Left kidney (tissue), 2 donors: ENCODE results near the gene CCDC14. TPM values are rescaled to one million over a fixed set of nuclear protein-coding genes. Genes with fewer than 3 reads are reported as not detected.
"Not testable (repeated sequence)": the region's sequence is repeated elsewhere in the genome, so short reads cannot be mapped to it uniquely, and the experiment has no call there.

Source experiments
- DNase-seq: peaks from one replicate; pipeline ENCODE4 v3.0.0-alpha.2; 2013
- polyA plus RNA-seq: library from polyadenylated mRNA; unstranded; fragments of 120-200 nt; gene quantifications from one replicate; pipeline ENCODE4 v1.2.1, GENCODE V29; 2013; ENCODE audit not compliant: insufficient read length

The CCDC14 gene
- polyA plus RNA-seq, 1 donor, result 218 TPM

DNA sequence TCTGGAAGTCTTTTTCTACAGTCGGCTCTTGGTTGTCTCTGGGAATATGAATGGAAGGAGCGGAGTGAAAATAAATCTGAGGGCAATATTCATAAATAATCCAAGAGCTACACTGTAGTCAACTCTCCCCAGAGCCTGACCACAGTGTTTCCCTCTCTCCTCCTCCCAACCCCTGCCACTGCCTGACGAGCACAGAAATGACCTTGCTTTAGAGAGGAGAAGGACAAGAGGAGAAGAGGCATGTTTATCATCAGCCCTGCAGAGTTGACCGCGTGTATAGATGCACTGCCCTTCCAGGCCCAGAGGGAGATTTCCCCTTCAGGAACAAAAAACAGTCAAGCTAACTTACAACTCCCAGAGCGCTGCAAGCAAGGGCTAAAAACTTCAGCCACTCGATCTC is 14.0 kb upstream of the CCDC14 start:
- not testable (repeated sequence) for DNase-seq

DNA sequence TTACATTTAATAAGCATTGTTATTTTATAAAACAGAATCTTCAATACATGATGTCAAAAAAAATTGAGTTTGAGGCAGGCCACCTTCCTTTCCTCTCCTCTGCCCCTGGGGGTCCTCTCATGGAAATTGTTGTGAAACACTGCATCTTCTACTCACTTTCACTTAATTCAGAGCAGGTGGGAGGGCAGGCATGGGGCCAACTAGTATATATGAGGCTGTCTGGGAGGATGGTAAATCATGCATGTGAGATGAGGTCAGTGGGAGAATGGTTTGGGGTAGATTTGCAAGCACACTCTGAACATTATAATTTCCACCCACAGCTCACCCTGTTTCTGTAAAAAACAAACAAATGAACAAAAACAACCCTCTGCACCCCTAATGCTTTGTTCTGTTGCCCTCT is 10.4 kb upstream of the CCDC14 start:
- DNase-seq, result no peak

DNA sequence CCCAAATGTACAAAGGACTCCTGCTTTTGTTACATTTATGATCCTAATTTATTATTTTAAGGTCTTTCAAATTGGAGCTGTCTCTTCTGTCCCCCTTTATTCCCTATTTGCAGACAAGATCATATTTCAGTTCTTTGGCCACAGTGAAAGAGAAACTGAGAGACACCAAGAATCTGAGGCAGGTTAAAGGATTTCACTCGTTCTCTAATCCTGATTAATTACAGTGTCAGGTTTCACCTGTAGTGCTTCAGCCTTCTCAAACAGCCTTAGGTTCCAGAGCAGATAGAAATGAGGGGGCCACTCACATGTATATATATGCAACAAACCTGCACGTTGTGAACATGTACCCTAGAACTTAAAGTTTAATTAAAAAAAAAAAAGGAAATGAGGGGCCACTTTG is 6.2 kb upstream of the CCDC14 start:
- not testable (repeated sequence) for DNase-seq

DNA sequence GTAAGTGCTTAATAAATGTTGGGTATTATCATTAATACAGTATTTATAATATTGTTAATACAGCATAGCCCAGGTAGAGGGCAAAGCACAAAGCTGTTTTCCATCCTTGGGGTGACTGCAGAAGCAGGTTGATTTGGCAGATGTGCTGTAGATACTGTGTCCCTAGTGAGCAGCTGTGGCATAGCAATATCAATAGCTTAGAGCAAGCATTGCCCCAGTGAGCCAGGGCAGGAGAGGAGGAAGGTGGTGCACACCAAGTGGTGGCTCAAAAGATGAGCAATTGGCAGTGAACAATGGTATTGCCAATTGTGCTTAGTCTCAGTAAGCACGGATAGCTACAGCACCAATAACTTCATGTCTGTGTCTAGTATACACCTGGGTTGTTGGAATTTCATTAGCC is 5.8 kb upstream of the CCDC14 start:
- DNase-seq, result not testable (repeated sequence)

DNA sequence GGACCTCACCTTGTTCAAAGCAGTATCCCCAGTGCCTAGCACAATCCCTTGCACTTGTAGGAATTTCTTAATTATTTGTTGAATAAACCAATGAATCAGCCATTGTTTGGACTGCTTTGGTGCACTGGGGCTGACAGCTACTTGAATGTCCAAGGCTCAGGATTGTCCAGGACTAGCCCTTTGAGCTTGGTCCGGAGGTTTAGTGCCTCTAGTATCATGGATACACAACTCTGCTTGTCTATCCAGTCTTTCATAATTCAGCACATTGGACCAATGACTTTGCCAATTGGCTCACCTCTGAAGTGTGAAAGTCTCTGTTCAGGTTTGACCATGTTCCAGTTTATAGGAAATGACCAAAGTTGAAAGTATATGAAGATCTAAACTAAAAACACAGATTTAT is 3.8 kb upstream of the CCDC14 start:
- not testable (repeated sequence) for DNase-seq

DNA sequence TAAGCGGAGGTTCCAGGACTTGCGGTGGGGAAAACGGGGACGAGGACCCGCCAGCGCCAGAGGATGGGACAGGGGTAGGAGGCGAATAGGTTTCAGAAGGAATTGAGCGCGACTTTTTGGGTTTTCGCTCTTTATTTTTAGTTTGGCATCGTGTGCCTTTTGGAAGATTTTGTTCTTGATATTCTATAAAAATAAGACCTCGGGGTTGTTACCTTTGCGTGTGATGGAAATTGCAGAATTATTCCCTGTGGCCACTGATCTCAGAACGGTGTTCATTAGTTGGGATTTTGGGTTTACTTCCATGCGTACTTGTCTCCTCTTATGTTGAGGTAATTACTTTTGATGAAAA is 453 bp upstream of the CCDC14 start:
- no peak for DNase-seq

DNA sequence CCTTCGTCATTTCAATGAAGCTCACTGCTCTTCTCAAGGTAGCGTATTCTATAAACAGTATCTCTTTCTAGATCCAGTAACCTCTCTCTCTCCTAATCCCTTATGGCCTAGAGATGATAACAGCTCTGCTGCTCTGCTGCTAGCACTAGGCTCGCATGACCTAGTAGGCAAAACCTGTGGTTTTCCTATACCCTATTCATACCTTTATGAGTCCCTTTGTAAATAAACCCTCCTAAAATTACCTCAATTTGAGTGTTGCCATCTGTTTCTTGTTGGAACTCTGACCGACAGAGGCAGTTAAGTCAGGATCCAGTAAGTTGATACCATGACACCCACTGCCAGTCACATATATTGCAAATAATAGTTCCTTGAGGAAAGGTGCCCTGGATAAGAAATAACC is 7.3 kb downstream of the CCDC14 start:
- no peak for DNase-seq

DNA sequence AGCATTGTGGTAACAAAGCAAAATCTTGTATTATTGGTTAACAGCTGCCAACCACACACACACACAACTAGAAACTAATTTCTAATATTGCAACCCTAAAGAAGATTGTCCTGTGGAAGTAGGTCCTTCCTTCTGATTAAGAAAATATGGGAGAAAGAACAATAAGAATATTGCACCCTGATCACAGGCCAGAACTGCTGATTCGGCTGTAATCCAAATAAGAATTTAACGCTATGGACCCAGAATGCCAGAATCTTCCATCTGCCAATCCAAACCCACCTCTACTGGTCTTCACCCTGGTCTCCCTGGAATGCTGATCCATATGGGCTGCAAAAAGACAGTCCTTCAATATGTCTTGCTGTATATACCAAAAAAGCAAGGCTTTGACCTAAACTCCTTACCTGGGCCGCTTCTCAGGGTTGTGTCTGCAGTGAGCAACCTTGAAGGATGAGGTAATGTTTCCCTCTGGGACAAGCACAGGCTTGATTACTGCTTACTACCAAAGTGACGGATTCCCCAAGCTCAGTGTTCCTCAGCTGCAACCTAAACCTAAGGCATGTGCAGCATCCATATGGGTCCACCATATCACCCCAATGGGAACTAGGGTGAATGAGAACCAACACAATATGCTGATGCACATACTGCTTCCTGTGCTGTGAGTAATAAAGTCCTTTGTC is 8.0 kb downstream of the CCDC14 start:
- DNase-seq, result no peak

DNA sequence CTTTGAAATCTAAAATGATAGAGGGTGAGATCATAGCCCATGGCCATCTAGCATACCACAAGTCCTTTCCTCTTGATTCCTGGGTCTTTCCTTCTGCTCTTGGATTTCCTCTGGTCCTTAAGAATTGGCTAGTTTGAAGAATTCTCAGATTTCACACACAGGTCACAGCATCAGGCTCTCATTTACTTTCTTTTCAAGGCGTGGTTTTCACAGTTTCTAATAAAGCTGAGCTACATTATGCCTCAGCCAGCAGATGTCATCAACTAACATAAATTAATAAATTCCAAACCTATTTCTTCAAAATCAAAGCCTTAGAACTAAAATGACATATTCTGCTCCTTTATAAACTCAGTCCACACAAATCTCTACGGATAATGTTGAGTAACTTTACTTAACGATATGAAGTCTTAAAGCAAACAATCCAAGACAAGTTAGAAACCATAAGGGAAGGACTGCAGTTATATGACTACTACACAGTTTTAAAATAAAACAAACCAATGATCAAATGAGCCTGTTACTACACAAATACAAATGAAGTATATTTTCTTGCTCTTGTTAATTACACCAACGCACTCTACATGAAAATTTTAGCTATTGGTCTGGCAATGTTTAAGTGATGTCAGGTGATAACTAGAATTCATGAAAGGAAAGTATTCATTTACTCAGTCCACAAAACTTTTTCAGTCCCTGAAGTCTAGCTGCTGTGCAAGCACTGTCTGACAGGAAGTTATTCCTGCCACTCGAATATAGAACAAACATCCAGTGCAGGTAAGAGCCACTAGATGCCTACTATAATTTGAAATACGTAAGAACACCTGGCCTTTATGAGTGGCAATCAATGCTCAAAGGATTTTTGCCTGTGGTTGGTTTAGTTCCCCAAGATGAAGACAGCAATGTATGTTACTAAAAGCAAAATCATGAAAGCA is 9.2 kb downstream of the CCDC14 start:
- DNase-seq, result no peak

DNA sequence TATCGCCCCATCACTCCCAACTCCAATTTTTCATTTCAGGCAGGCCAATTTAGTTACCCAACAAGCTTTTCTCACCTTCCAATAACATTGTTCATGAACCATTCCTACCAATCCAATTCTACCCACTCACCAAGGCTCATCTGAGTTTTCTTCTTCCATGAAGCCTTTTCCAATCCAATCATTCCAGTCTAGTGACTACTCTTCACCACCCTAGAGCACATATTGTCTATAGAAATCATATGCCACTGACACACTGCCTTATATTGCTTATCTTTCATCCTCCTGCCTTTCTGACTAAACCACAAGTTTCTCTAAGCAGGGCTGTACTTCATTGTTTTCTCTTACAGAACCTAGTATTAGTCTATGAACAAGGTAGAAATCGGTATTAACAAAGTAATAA is 11.4 kb downstream of the CCDC14 start:
- no peak for DNase-seq

DNA sequence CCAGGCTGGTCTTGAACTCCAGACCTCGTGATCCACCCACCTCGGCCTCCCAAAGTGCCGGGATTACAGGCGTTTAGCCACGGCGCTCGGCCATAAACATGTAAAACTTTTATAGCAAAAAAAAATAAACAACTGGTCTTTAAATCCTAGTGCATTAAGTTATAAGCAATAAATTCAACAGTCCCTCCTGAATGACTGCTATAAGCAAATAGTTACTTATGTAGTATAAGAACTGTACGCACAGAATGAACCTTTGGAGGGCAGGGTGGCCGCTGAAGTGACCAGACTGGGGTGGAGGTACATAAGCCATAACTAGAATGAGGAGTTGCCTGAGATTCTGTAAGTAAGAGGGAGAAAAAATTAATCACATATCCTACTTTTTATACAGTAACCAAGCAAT is 12.6 kb downstream of the CCDC14 start:
- no peak for DNase-seq

DNA sequence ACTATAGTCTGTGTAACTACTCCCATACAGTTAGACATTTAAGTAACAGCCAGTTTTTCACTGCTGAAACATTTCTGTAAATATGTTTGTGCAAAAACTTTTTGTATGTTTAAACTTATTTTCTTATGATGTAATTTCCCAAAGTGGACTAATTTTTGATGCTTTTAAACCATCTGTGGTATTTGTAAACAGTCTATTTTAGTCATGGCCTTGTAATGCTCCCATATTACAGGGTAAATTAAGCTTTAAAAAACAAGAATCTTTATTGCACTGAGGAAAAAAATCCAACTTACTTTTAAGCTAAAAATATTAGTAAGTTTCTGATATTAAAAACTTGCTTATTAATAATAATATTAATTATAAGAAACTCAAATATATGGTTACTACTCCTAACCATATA is 13.5 kb downstream of the CCDC14 start:
- DNase-seq, result no peak

DNA sequence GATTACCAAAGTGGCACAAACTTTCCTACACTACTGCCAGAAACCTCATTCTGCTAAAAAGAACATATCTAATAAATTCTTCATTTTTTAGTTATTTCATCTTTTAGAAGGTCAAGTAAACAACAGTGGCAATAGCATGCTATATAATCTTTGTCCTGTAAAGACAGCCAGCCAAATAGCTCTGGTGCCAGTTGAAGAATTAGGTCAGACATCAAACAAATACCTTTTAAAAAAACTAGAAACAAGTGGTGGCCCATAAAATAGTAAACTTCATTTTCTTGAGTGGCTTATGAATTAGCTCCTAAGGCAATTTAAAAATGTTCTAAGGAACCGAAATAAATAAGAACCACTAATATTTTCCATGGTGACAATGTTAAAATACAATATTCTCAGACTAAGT is 19.5 kb downstream of the CCDC14 start:
- no peak for DNase-seq

DNA sequence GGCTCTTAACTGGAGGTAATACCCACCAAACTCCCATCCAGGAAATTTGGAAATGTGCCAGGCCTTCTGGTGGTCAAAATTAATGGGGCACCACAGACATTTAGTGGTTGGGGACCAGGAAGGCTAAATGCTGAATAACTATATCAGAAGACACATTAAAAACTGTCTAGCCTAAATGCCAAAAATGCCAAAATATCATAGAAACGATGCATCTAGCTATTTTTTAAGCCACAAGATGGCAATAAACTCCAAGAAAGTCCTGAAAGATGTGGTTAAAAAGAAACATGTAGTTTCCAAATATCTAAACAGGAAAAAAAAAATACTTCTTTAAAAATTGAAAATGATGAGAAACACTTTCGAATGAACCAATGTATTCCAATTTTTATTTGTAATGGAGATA is 19.9 kb downstream of the CCDC14 start:
- DNase-seq, result no peak

DNA sequence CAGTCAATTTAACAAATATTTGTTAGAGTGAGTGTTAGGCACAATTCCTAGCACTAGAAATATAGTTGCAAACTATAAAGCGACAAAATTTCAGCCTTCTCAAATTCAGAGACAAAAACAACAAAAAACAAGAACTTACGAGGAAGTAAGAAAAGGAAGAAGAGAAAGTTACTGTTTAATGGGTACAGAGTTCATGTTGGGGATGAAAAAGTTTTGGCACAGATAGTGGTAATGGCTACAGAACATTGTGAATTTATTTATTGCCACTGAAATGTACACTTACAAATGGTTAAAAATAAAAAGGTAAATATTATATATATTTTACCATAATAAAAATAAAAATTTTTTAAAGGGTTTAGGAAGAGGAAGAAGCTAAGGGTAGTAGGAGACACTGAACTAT is 21.3 kb downstream of the CCDC14 start:
- DNase-seq, result no peak

DNA sequence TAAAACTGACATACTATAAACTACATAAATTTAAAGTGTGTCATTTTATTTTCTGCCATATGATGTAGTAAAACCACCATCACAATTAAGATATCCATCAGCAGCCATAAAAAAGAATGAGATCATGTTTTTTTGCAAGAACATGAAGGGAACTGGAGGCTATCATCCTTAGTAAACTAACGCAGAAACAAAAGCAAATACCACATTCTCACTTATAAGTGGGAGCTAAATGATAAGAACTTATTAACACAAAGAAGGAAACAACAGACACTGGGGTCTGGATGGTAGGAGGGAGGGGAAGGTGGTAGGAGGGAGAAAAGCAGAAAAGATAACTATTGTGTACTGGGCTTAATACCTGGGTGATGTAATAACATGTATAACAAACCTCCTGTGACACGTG is 24.6 kb downstream of the CCDC14 start:
- no peak for DNase-seq

DNA sequence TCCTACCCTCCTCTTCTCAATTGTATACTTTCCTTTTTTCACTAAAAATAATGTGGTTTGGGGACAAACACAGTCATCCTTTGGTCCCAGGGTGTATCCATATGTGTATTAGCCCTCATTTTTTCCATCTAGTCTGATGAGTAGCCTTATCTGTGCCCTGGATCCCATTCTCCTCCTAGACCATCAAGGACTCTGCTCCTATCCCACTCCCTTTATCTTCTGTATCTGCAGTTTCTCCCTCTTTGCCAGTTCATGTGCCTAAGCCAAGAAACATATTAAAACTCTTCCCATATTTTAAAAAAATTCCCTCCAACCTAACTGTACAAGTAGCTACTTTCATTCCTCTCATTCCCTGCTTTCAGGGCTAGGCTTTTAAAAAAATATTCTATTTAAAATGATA is 25.2 kb downstream of the CCDC14 start:
- DNase-seq, result no peak

DNA sequence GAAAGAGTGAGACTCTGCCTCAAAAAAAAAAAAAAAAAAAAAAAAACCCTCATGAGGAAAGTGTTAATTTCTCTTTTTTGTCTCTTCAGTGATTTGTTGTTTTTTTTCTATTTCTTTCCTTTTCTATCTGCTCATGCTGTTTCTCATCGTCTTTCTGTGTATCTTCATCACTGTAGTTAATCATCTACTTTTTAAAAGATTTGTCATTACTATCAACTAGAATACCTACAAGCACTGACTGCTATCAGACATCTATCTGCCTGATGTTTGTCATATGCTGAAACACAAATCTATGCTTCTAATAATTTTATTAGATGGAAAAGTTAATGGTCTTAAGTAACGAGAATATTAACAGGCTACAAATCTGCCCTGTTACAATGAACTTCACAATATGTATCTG is 26.8 kb downstream of the CCDC14 start:
- DNase-seq, result no peak

DNA sequence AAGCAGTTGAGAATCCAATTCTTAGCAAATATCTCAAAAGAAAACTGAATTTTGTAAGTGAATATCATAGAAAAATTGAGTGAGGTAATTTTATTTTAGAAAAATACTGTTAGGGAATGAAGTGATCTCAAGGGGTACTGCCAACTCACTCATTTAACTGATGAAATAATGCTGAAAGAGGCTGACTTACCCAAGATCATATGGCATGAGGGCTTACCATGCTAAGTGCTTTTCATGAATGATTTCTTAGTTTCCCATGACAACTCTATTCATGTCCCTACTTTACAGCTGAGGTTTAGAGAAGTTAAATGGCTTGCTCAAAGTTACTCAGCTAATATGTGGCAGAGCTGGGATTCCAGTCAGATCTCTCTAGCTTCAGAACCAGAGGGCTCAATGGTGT is 30.6 kb downstream of the CCDC14 start:
- no peak for DNase-seq

DNA sequence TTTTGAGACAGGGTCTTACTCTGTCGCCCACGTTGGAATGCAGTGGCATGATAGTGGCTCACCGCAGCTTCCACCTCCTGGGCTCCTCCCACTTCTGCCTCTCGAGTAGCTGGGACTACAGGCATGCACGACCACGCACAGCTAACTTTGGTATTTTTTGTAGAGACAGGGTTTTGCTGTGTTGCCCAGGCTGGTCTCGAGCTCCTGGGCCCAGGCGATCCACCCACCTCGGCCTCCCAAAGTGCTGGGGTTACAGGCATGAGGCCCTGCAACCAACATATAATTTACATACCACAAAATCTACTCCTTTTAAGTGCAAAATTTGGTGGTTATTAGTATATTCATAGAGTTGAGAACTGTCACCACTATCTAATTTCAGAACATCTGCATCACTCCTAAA is 31.7 kb downstream of the CCDC14 start:
- DNase-seq, result no peak

DNA sequence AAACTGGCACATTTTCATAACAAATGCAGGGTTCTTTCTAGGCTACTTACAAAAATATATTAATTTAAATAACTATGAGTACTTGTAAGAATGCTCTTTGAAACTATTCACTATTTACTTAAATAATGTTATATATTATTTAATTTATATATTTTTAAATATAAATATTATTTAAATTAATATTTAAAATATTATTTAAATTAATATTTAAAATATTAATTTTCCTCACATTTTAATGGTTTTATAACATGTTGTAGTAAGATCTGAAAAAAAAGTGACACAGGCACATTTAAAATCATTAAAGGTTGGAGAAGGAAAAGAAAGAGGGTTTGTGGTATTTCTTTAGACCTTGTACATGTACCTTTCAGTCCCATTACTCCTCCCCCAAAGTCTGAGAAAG is 34.6 kb downstream of the CCDC14 start:
- DNase-seq, result no peak

DNA sequence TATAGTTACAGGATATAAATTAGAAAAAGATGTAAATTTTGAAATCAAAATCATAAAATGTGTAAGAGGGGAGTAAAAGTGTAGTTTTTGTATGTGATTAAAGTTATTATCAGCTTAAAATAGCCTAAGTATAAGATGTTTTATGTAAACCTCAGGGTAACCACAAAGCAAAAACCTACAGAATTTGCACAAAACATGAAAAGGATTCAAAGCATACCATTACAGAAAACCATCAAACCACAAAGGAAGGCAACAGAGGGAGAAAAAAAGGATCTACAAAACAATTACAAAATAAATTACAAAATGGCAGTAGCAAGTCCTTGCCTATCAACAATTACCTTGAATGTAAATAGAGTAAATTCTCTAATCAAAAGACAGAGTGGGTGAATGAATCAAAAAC is 40.2 kb downstream of the CCDC14 start:
- DNase-seq, result no peak

DNA sequence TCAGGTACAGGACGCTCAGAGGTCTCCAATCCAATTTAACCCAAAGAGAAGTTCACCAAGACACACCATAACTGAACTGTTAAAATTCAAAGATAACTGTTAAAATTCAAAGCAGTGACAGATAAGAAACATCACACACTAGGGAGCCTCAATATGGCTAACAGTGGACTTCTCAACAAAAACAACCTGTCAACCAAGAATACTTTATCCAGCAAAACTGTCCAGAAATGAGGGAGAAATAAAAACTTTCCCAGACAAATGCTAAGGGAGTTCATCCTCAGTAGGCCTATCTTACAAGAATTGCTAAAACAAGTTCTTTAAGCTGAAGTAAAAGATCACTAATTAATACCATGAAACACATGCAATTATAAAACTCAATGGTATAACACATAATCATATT is 40.6 kb downstream of the CCDC14 start:
- DNase-seq, result peak; percentile 8

DNA sequence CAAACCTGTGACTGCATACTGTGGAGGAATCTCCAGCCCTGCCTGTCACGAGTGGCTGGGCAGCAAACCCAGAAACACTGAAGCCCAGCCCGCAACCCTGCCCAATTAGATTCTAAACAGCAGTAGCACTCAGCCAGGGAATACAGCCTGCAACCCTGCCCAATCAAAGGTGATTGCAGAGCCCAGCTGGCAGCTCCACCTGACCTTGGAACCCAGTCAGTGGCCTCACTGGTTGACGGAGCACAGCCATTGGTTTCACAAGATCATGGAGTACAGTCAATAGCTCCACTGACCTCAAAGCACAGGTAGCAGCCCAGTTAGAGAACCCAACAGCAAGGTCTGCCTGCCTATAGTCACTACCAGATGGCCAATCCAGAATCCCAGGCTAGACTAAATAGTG is 41.7 kb downstream of the CCDC14 start:
- DNase-seq, result no peak
